GM21825 (cell line): Measurements from ENCODE around the gene ZNF239.
"Not testable (repeated sequence)": the region's sequence is repeated elsewhere in the genome, so short reads cannot be mapped to it uniquely, and the experiment has no call there.

Experiments
- ATAC-seq: cut with Tn5 transposase; IDR thresholded peaks from one replicate; pipeline ENCODE4 v1.9.1; 2021; ENCODE audit warnings: mild to moderate bottlenecking, moderate library complexity; ENCODE audit not compliant: unreplicated experiment

The ZNF239 gene

DNA sequence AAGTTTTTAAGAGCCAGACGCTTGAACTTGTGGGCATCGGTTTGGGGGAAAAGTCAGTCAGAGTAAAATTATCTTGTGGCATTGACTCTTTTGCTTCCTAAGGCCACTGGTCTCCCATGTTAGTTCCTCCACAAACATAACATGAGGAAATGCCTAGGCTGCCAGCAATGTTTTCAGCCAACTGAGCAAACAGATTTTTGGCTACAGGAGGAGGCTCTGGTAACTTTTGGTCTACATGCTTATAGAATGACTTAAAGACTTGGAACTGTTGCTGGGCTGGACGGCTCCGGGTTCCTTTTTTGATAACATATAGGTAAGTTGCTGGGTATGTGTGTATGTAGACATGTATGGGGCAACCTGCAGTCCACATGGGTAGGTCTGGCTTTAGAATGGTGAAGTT lies 9.6 kb upstream of the ZNF239 start:
- ATAC-seq = no peak

- no peak for ATAC-seq
Observed at GRCh38 chr10:43576580-43576979, 2.2 kb upstream of the ZNF239 start.

- no peak for ATAC-seq
Observed at GRCh38 chr10:43576062-43576461, 1.6 kb upstream of the ZNF239 start.

GRCh38 chr10:43574906-43575305 lies 490 bp upstream of the ZNF239 start:
- no peak for ATAC-seq

- ATAC-seq = no peak
Observed at GRCh38 chr10:43573250-43574000, 991 bp downstream of the ZNF239 start.

- no peak for ATAC-seq
Observed at GRCh38 chr10:43570971-43571370, 3.4 kb downstream of the ZNF239 start.

DNA sequence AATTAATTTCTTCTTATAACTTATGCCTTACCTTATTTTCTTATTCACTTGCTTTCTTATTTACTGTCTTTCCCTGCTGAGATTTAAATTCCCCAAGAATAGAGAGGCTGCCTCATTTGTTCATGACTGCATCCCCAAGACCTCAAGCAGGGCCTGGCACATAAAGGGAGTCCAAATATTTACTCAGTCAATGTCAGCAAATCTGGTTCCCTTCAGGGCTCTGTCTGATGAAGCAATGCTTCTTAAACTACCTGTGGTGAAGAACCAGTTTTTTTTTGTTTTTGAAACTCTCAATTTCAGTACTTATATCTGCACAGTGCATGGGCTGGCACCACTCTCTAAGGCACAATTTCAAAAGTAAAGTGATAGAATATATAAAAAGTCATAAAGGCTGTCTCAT lies 4.7 kb downstream of the ZNF239 start:
- ATAC-seq = no peak

DNA sequence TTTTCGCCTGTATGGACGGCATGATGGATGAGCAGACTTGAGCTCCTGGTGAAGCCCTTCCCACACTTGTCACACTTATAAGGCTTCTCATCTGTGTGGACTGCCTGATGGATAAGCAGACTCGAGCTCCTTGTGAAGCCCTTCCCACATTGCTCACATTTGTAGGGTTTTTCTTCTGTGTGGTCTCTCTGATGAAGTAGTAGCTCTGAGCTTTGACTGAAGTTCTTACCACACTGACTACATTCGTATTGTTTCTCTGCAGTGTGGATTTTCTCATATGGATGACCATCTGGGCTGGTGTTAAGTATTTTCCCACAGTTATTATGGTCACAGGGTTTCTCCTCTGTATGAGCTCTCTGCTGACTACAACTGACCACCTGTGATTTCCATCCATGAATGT lies 17.2 kb downstream of the ZNF239 start:
- no peak for ATAC-seq

DNA sequence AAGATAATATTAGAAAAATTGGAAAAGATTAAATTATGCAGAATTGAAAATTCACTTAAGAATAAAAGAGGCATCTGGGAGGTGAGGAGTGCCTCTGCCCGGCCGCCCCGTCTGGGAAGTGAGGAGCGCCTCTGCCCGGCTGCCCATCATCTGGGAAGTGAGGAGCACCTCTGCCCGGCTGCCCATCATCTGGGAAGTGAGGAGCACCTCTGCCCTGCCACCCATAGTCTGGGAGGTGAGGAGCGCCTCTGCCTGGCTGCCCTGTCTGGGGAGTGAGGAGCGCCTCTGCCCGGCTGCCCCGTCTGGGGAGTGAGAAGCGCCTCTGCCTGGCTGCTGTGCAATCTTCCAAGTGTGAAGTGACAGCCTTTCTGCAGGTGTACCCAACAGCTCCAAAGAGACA lies 30.7 kb downstream of the ZNF239 start:
- ATAC-seq = not testable (repeated sequence)

DNA sequence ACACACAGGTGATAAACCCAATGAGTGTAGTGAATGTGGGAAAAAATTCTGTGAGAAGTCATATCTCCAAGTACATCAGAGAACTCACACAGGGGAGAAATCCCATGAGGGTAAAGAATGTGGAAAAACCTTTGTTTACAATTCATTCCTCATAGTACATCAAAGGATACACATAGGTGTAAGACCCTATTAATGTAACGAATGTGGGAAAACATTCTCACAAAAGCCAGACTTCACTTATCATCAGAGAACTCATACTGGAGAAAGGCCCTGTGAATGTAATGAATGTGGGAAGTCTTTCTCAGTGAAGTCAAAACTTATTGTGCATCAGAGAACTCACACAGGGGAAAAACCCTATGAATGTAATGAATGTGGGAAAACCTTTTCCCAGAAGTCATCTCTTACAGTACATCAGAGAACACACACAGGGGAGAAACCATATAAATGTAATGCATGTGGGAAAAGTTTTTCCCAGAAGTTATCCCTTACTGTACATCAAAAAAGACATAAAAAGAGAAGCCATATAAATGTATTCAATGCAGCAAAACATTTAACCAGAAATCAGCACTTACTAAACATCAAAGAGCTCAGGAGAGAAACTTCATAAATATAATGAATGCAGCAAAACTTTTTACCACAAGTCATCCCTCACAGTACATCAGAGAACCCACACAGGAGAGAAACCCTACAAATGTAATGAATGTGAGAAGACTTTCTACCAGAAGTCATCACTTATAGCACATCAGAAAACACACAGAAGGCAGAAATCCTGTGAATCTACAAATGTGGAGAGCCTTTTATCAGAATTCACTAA lies 49.8 kb downstream of the ZNF239 start:
- no peak for ATAC-seq
